ENCODE data around the gene GFRA1.

GRCh38 chr10:116151076-116151475 is 121.9 kb downstream of the GFRA1 start:
- TF ChIP-seq CTCF (IDR thresholded peaks at IDR 0.05) (no peak), POLR2A (IDR thresholded peaks at IDR 0.05) (no peak)
